GM18499 (cell line): ENCODE results near the gene CNGA4.

Source experiments
- ATAC-seq: cut with Tn5 transposase; IDR thresholded peaks from one replicate; pipeline ENCODE4 v1.9.1; 2021; ENCODE audit warnings: moderate number of reproducible peaks; ENCODE audit not compliant: insufficient read depth, unreplicated experiment

CNGA4 gene, protein sequence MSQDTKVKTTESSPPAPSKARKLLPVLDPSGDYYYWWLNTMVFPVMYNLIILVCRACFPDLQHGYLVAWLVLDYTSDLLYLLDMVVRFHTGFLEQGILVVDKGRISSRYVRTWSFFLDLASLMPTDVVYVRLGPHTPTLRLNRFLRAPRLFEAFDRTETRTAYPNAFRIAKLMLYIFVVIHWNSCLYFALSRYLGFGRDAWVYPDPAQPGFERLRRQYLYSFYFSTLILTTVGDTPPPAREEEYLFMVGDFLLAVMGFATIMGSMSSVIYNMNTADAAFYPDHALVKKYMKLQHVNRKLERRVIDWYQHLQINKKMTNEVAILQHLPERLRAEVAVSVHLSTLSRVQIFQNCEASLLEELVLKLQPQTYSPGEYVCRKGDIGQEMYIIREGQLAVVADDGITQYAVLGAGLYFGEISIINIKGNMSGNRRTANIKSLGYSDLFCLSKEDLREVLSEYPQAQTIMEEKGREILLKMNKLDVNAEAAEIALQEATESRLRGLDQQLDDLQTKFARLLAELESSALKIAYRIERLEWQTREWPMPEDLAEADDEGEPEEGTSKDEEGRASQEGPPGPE

DNA sequence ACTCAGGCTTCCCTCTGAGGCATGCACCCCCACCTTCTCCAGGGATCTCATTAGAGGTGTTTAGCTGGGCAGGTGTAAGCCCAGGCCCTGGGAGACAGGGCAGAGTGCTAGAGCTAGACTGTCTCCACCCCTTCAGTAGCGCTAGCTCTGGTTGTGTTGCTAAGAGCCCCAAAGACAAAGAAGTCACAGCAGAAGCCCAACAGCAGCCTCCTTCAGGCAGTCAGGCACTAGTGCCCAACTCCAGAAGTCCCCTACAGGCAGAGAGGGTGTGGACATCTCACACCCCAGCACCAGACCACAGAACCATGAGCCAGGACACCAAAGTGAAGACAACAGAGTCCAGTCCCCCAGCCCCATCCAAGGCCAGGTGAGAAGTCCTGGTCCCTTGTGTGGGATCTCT, at the start of gene CNGA4:
TSS of gene CNGA4 (plus strand) at position 188 of the 400 bp plus-strand sequence. CDS start at position 306, 118 bp downstream.
- no peak for ATAC-seq

DNA sequence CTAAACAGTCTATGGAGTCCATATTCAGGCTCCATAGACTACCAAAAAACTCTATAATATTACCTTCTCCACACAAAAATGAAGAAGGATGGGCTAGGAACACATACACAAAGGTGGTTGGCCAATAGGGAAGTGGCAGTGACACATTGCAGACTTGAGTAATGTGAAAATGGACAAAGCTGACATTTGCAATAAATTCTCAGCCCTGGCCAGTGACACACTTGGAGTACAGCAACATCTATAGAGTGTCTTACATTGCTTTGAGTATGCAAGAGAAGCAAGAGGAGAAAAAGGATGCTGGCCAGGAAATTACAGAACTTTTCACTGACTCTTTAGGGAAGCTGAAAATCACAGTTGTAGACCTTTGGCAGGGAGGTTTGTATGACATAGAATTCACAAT, 47.1 kb upstream of the CNGA4 start:
- ATAC-seq = no peak

DNA sequence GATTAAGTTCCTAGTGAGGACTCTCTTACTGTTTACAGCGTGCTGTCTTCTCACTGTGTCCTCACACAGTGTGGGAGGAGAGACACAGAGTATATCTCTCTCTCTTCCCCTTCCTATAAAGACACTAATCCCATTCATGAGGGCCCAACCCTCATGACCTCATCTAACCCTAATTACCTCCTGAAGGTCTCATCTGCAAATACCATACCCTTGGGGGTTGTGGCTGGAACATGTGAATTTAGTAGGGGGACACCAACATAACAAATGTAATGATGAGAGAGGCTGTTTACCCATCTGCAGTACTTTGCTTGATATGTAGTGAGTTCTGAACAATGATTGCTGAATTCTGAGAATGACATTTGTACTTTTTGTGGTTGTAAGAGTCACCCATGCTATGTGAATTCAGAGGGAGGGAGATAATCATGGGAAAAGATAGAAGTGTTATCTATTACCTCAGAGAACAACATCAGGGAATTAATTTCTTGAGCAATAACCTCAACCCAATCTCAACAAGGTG, 44.8 kb upstream of the CNGA4 start:
- ATAC-seq = no peak

DNA sequence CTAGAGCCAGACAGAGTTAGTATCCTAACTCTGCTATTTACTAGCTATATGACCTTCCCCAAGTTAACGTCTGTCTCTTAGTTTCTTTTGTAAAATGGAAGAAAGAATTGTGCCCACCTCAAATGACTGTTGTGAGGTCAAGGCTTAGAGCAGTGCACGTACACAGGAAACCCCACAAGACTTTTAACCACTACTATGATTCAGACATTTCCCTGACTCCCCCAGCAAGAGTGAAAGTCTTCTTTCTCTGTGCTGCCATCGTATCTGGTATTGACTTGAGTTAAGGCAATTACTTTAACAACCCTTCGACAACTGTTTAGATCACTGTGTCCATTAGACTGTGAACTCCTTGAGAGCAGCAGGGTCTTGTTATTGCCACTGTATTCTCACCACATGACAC, 42.5 kb upstream of the CNGA4 start:
- no peak for ATAC-seq

DNA sequence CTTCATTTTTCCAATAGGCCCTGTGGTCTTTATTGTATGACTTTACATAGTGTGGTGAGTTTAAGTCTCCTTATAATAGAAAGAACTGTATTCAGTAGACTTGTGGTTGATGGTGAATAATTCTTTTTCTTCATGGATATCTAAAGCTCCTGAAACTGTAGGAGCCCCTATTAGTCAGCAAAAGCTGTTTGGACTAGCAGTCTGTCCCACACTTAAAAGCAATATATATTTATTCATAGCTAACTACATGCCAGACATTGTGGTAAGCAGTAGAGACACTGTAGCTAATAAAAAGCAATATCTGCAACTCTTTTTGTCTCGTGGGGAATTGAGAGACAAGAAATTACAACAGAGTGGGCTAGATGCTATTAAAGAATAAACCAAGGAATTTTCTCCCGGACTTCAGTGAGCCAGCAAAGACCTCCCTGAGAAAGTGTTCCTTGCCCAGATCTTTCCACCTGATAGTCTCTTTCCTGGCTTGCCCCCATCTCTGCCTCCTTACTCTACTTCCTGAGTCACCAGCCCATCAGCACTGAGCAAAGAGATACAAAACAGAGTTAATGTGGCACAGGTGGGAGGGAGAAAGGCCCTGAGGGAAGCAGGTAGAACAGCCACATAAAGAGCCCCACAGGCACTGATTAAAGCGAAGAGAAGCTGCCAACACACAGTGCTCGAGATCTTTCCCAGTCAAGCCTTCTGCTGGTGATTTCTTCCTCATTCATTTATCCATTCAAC, 41.3 kb upstream of the CNGA4 start:
- ATAC-seq = no peak

DNA sequence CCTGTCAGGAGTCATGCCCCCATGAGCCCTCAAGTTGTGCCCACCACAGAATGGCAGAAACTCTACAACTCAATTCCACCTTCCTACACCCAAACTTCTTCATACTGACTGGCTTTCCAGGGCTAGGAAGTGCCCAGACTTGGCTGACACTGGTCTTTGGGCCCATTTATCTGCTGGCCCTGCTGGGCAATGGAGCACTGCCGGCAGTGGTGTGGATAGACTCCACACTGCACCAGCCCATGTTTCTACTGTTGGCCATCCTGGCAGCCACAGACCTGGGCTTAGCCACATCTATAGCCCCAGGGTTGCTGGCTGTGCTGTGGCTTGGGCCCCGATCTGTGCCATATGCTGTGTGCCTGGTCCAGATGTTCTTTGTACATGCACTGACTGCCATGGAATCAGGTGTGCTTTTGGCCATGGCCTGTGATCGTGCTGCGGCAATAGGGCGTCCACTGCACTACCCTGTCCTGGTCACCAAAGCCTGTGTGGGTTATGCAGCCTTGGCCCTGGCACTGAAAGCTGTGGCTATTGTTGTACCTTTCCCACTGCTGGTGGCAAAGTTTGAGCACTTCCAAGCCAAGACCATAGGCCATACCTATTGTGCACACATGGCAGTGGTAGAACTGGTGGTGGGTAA, 39.6 kb upstream of the CNGA4 start, which contains the start of gene OR52W1:
TSS of gene OR52W1 (plus strand) at position 51 of the 637 bp plus-strand sequence. CDS start at position 51, 0 bp downstream.
- no peak for ATAC-seq

DNA sequence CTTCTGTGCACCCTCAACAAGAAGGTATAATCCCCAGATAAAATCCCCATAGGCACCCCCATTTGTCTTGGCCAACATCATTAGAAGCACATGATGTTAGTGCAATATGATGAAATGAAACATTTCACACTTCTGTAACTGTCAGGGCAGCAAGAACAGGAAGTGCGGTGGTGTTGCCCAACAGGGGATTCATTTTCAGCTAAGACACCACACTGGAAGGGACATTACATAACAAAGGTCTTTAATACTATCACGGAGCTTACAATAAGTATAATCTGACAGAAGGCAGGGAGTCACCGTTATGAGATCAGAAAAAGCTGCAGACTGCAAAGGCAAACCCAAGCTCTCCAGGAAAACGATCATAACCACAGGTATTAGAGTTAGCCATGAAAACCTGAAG, 37.9 kb upstream of the CNGA4 start:
- no peak for ATAC-seq

DNA sequence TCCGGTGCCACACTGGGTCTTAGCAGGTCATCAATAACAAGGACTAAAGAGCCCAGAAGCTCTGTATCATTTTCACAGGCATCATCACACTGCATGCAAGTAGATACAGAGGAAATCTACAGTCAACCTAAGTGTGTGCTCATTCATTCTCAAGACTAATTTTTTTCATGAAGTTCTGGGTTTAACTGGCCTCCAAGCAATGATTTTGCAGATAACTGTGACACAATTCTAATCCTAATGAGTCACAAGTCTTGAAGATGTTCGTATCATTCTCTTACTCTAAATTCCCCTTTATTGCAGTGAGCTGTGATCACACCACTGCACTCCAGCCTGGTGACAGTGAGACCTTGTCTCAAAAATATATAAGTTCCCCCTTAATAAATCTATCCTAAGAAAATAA, 37.4 kb upstream of the CNGA4 start:
- no peak for ATAC-seq

GRCh38 chr11:6202041-6202440, 36.8 kb upstream of the CNGA4 start:
- ATAC-seq = no peak

- ATAC-seq = no peak
Measured at GRCh38 chr11:6203327-6203726, 35.6 kb upstream of the CNGA4 start.

DNA sequence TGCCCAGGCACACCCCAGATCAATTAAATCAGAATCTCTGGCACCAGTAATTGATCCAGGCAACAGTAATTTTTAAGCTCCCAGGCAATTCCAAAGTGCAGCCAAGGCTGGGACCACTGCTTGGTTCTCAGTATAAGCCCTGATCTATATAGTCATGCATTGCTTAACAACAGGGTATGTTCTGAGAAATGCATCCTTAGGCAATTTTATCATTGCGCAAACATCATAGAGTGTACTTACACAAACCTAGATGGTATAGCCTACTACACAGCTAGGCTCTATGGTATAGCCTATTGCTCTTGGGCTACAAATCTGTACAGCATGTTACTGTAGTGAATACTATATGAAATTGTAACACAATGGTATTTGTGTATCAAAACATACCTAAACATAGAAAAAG, 34.2 kb upstream of the CNGA4 start:
- no peak for ATAC-seq

- ATAC-seq = no peak
Measured at GRCh38 chr11:6205366-6205765, 33.5 kb upstream of the CNGA4 start, which contains the start of gene C11orf42. Gene C11orf42, plus strand, starts transcription at chr11:6205557. Its CDS starts 59 bp downstream, at chr11:6205616.

- no peak for ATAC-seq
Measured at GRCh38 chr11:6206456-6207180, 32.3 kb upstream of the CNGA4 start.

- ATAC-seq = no peak
Measured at GRCh38 chr11:6209801-6210200, 29.1 kb upstream of the CNGA4 start.

DNA sequence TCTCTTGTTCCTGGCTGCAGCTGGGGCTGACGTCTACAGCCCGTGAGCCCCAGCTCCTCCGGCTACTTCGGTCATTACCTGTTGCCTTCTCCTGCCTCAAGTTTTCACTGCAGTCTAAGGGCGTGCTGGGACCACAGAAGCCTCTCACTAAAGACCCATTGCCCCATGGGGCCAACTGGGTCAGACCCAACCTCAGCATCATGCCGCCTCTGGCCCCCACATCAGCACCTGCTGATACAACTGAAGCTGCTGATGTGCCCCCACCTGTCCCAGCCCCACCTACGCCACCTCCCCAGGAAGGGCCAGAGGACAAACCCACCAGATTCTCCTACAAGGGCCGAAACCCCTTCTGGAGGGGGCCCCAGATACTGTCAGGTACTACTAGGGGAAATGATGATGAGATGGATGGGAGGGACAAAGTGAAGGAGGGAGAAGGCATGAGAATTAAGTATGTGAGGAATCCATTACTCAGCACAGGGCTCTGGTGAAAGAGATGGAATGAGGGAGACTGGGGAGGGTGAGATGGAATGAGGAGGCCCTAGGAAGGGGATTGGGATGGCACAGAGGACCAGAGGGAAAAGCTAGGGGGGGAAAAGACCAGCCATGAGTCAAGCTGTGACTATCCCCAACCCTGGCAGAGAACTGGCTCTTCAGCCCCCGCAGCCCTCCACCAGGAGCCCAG, 28.5 kb upstream of the CNGA4 start:
- no peak for ATAC-seq

DNA sequence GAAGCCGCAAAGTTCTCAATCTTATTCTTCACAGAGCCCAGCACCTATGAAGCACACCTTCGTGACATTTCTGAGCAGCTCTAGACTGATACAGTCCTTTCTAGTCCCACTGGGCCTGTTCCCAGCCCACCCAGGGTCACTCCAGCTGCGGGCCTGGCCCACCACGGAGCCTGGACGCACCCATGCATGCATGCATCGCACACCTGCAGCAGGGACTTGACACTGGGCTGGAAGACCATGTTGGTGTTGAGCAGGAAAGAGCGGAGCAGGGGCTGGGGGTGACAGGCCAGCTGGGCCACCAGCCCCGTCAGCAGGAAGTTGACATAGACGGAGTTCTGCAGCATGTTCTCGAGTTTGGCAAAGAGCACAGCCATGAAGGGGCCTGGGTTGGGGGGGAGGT, 24.4 kb upstream of the CNGA4 start:
- ATAC-seq = no peak

DNA sequence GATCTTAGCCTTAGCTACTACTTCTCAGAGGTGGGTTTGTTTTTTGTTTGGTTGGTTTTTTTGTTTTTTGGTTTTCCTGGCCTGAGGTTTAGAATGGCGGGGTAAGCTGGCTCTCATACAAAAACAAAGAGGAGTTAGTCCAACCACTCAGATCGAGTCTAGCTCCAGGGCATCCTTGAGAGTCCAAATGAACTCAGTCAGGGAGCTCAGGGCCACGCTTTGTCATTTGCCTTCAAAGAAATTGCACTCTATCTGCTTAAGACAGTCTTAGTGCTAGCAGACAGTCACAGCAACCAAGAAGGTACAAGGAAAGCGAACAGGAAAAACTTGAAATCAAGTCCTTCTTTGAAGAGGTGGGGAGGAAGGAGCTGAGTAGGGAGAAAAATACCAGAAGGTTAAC, 22.4 kb upstream of the CNGA4 start:
- ATAC-seq = no peak

- ATAC-seq = no peak
Measured at GRCh38 chr11:6217722-6218121, 21.2 kb upstream of the CNGA4 start.

GRCh38 chr11:6219359-6219758, 19.5 kb upstream of the CNGA4 start:
- no peak for ATAC-seq
